Measurements from ENCODE around the gene USP36.

- TF ChIP-seq POLR2AphosphoS5 (IDR thresholded peaks at IDR 0.05; ENCODE audit: insufficient read depth in 1 of 2, low read depth in 1 of 2) (peak; percentile 85 to 96), POLR2A (IDR thresholded peaks at IDR 0.05) (no peak)
These were observed 21.7 kb upstream of the USP36 start for GRCh38 chr17:78862073-78863023.

All from vagina (tissue), 2 donors.